ENCODE measurements around the gene WARS2.

GRCh38 chr1:119010201-119010600 lies 130.3 kb downstream of the WARS2 start:
- TF ChIP-seq TAF1 (IDR thresholded peaks at IDR 0.05; ENCODE audit: low read depth, low read length) (no peak), POLR2A (IDR thresholded peaks at IDR 0.05; ENCODE audit: low read depth, low read length) (no peak), POU2F2 (IDR thresholded peaks at IDR 0.05; ENCODE audit: low read depth, low read length) (no peak), POLR2AphosphoS5 (IDR thresholded peaks at IDR 0.05; ENCODE audit: low read depth, low read length) (no peak), SPI1 (IDR thresholded peaks at IDR 0.05; ENCODE audit: low read depth, low read length) (no peak)
